Measurements from ENCODE around the gene PHKG2.

Gene PHKG2

DNA sequence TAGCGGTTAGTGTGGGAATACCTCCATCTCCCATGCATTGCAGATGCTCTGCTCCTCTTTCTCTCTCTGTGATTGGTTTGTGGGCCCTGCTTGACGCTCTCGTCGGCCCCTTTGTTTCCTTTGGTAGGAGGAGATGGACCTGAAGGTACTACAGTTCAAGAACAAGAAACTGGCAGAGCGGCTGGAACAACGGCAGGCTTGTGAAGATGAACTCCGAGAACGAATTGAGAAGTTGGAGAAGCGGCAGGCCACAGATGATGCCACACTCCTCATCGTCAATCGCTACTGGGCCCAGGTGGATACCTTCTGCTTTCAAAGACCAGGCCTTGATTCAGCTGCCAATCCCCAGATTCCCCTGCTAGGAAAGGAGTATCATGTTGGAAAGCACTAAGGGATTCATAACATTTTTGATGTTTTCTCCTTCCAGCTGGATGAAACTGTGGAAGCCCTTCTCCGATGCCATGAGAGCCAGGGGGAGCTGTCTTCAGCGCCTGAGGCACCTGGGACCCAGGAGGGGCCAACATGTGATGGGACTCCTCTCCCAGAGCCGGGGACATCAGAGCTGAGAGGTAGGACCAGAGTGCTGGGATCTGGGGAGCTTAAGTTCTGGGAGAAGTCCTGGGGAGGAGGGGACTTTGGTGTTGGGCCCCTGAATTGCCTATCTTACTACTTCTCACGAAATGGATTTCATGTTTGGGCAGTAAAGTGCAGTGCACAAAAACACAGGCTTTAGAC lies 14.9 kb downstream of the PHKG2 start:
- peak overlapping the region; percentile 95 for H3K4me3 ChIP-seq (ENCODE audit: low read length)
- TF ChIP-seq, protein P1, sequence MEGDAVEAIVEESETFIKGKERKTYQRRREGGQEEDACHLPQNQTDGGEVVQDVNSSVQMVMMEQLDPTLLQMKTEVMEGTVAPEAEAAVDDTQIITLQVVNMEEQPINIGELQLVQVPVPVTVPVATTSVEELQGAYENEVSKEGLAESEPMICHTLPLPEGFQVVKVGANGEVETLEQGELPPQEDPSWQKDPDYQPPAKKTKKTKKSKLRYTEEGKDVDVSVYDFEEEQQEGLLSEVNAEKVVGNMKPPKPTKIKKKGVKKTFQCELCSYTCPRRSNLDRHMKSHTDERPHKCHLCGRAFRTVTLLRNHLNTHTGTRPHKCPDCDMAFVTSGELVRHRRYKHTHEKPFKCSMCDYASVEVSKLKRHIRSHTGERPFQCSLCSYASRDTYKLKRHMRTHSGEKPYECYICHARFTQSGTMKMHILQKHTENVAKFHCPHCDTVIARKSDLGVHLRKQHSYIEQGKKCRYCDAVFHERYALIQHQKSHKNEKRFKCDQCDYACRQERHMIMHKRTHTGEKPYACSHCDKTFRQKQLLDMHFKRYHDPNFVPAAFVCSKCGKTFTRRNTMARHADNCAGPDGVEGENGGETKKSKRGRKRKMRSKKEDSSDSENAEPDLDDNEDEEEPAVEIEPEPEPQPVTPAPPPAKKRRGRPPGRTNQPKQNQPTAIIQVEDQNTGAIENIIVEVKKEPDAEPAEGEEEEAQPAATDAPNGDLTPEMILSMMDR (conservative IDR thresholded peaks at IDR 0.05; ENCODE audit: low read length), result no peak

DNA sequence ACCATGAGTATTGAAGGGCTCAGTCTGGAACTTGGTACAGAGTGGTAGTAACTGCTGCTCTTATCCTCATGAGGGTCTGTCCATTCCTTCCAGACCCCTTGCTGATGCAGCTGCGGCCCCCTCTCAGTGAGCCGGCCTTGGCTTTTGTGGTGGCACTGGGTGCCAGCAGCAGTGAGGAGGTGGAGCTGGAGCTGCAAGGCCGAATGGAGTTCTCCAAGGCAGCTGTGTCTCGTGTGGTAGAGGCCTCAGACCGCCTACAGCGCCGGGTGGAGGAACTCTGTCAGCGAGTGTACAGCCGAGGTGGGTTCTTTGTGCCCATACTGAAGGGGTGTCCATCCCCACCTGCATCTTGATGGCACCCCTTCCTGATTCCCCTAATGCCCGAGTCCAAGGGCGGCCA lies 15.9 kb downstream of the PHKG2 start:
- no peak for DNase-seq (ENCODE audit: low read depth)
- TF ChIP-seq, protein P1 (conservative IDR thresholded peaks at IDR 0.05; ENCODE audit: low read length), result no peak
- H3K4me3 ChIP-seq (ENCODE audit: low read length), result no peak overlapping the region

More for the DNA sequence above, 14.9 kb downstream of the PHKG2 start:
- no peak for DNase-seq (ENCODE audit: low read depth)

DNA sequence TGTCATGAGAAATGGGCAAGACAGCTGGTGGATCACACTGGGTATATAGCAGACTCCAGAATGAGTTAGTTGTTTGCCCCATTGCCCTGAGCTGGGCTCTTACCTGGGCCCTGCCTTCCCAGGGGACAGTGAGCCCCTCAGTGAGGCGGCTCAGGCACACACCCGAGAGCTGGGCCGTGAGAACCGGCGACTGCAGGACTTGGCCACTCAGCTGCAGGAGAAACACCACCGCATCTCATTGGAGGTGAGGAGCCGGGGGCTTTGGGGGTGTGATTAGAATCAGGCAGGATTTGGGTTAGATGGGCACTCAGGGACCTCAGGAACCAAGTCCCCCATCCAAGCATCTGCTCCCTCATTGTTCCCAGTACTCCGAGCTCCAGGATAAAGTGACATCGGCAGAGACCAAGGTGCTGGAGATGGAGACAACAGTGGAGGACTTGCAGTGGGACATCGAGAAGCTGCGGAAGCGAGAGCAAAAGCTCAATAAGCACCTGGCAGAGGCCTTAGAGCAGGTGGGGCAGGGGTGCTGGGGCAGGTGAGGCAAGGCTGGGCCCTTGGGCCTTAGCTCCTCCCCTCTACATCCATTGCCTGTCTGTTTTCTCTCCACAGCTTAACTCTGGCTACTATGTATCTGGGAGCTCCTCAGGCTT lies 16.7 kb downstream of the PHKG2 start:
- no peak for DNase-seq (ENCODE audit: low read depth)
- H3K4me3 ChIP-seq (ENCODE audit: low read length), result no peak overlapping the region
- TF ChIP-seq, protein P1 (conservative IDR thresholded peaks at IDR 0.05; ENCODE audit: low read length), result no peak

DNA sequence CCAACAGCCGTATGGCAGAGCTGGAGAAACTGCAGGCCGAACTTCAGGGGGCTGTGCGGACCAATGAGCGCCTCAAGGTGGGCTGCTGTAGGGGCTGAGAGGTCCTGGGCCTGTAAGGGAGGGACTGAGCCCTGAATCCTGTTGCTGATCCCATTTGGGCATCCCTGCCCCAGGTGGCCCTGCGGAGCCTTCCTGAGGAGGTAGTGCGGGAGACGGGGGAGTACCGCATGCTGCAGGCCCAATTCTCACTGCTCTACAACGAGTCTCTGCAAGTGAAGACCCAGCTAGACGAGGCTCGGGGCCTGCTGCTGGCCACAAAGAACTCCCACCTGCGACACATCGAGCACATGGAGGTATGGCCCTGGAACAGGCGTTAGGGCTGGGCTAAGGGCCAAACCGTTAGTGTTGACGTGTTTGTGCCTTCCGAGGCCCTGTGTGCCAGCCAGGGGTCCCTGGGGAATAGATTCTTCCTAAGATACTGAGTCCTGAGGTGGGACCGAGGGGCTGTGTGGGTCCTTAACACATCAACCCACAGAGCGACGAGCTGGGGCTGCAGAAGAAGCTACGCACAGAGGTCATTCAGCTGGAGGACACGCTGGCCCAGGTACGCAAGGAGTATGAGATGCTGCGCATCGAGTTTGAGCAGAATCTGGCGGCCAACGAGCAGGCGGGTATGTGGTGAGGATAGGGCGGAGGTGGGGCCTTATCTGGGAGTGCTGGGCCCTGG lies 18.1 kb downstream of the PHKG2 start:
- TF ChIP-seq, protein P1 (conservative IDR thresholded peaks at IDR 0.05; ENCODE audit: low read length), result no peak
- H3K4me3 ChIP-seq (ENCODE audit: low read length), result no peak overlapping the region
- DNase-seq (ENCODE audit: low read depth), result no peak

DNA sequence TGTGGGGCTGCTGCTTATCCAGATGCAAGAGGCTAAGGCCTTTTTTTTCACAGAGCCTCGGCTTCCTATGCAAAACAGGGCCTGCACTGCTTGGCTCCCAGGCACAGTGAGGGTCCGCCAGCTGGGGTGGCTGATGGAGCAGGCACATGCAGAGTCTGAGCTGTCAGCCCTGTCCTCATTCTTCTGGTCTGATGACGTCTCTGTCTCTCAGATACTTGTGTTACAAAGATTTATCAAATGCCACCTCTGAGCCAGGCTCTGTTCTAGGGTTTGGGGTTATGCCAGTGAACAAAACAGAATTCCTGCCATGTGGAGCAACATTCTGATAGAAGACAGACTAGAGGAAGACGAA lies 18.7 kb downstream of the PHKG2 start:
- no peak for DNase-seq (ENCODE audit: low read depth)
- TF ChIP-seq, protein P1 (conservative IDR thresholded peaks at IDR 0.05; ENCODE audit: low read length), result no peak
- H3K4me3 ChIP-seq (ENCODE audit: low read length), result no peak overlapping the region

DNA sequence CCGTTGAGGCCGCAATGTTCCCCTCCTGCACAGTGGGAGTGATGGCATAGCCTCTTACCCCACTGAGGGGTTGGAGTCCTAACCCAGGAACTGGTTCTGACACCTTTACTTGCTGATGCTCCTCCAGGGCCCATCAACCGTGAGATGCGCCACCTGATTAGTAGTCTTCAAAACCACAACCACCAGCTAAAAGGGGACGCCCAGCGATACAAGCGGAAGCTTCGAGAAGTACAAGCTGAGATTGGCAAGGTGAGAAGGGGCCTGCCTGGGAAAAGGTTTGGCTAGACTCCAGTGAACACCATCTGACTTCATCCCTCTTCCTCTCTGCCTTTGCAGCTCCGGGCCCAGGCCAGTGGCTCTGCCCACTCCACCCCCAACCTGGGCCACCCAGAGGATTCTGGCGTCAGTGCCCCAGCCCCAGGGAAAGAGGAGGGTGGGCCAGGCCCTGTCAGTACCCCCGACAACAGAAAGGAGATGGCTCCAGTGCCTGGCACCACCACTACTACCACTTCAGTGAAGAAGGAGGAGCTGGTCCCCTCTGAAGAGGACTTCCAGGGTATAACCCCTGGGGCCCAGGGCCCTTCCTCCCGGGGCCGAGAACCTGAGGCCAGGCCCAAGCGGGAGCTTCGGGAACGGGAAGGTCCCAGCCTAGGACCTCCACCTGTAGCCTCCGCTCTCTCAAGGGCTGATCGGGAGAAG lies 19.7 kb downstream of the PHKG2 start:
- TF ChIP-seq, protein P1 (conservative IDR thresholded peaks at IDR 0.05; ENCODE audit: low read length), result no peak
- no peak for DNase-seq (ENCODE audit: low read depth)
- H3K4me3 ChIP-seq (ENCODE audit: low read length), result no peak overlapping the region

All from AG10803 (cell line).